Gastroesophageal sphincter (tissue), 2 donors: Measurements from ENCODE around the gene TMEM178A.

Experiments
- POLR2A ChIP-seq, 2 donors: fragments of 450-650 bp; IDR thresholded peaks; one replicate each; pipeline ENCODE4 v1.6.1; 2017; ENCODE audit warnings: antibody characterized with exemption in 2 of 2, mild to moderate bottlenecking in 2 of 2, moderate library complexity in 1 of 2
- POLR2AphosphoS5 ChIP-seq: sonication (generic); formaldehyde crosslinking; IDR thresholded peaks from one replicate; pipeline ENCODE4 v1.6.1; 2017; ENCODE audit warnings: antibody characterized with exemption

- TF ChIP-seq POLR2AphosphoS5 = no peak
- no peak for TF ChIP-seq POLR2A (IDR thresholded peaks at IDR 0.05)
These were observed 7.3 kb upstream of the TMEM178A start for GRCh38 chr2:39658371-39658770.
